ENCODE data around the gene STX18. TPM values are rescaled to one million over a fixed set of nuclear protein-coding genes. Genes with fewer than 3 reads are reported as not detected.

STX18 gene
- total RNA-seq, 1 donor from 2014 or later = 41.7 TPM

DNA sequence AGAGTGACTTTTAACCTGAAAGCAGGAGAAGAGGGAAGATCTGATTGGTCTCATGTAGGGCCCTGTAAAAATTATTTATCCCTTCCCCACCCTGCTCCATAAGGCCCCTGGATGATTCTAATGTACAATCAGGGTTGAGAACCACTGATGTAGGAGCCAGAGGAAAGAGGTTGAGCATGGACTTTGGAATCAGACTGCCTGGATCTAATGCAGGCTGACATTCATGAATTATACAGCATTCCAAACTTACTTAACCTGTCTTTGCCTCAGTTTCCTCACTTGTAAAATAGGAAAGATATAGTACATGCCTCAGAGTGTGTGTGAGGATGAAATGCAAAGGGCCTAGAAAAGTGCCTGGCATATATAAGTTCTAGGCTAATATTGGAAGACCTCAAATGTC is 47.0 kb downstream of the STX18 start:
- TF ChIP-seq, protein P1, sequence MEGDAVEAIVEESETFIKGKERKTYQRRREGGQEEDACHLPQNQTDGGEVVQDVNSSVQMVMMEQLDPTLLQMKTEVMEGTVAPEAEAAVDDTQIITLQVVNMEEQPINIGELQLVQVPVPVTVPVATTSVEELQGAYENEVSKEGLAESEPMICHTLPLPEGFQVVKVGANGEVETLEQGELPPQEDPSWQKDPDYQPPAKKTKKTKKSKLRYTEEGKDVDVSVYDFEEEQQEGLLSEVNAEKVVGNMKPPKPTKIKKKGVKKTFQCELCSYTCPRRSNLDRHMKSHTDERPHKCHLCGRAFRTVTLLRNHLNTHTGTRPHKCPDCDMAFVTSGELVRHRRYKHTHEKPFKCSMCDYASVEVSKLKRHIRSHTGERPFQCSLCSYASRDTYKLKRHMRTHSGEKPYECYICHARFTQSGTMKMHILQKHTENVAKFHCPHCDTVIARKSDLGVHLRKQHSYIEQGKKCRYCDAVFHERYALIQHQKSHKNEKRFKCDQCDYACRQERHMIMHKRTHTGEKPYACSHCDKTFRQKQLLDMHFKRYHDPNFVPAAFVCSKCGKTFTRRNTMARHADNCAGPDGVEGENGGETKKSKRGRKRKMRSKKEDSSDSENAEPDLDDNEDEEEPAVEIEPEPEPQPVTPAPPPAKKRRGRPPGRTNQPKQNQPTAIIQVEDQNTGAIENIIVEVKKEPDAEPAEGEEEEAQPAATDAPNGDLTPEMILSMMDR (IDR thresholded peaks at IDR 0.05; ENCODE audit: unreplicated experiment) = no peak
- Mint-ChIP-seq H3K36me3 (no peaks in the 10 kb centered on the region), H3K4me1 (peaks cover 26% of the 10 kb centered on the region), H3K4me3 (no peak overlapping the region), H3K9me3 (no peaks in the 10 kb centered on the region), H3K27me3 (ENCODE audit: low read depth) (no peaks in the 10 kb centered on the region), H3K27ac (no peak overlapping the region)
- DNase-seq (ENCODE audit: low spot score in 2 of 2, unreplicated experiment in 2 of 2) = no peak

DNA sequence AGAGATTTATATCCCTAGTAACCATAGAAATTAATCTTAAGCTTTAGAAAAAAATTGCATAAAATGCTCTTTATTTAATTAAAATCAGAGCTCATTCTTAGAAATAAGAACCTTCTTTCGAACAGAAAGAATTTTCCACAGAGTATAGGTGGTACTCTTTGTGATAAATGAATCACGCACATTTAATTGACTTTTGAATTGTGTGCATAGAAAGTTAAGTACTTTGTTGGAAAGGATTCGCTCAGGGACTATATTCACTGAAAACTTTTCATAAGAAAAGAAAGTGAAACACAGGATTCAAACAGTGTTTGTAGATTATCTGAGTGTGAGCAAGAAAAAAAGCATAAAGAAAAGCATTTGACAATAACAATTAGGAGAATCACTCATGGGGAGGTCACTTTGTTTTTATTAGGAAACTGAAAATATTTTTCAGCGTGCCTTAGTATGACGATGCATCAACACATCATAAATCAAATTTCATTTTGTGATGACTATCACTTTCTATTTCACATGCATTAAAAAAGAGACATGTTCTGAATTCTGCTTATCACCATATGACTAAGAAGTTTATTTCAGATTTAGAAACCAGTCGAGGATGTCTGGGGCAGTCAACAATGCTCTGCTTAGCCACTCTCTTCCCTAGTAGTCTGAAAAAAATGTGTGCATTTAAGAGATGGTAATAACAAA is 49.5 kb downstream of the STX18 start:
- Mint-ChIP-seq H3K9me3 (no peaks in the 10 kb centered on the region), H3K4me1 (peaks cover 23% of the 10 kb centered on the region), H3K27ac (peak overlapping the region; percentile 79), H3K4me3 (peak overlapping the region; percentile 25), H3K27me3 (ENCODE audit: low read depth) (no peaks in the 10 kb centered on the region), H3K36me3 (no peaks in the 10 kb centered on the region)
- TF ChIP-seq, protein P1 (IDR thresholded peaks at IDR 0.05; ENCODE audit: unreplicated experiment) = no peak
- DNase-seq (ENCODE audit: low spot score in 2 of 2, unreplicated experiment in 2 of 2) = no peak

DNA sequence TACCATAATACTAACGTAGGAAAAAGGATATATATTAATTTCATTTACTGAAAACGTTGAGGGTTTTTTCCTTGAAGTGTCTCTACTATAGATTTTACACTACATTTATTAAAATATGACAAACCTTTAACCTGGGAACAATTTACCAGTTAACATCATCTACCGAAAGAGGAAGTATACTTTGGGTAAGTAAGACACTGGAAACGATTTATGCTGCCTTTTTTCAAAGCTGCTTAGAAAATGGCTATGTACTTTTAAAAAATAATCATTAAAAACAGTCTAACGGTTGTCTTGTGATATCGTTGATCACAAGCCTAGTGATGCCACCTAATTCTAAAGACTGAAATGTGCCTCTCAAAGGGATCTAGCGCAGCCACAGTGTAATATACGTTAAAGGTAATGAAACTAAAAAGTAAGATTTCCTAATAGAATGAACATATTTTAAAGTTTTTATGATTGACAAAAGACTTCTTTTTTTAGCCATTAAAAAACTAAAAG is 50.4 kb downstream of the STX18 start:
- no peak for DNase-seq (ENCODE audit: low spot score in 2 of 2, unreplicated experiment in 2 of 2)
- H3K9me3 Mint-ChIP-seq = no peaks in the 10 kb centered on the region
- H3K27ac Mint-ChIP-seq = no peak overlapping the region
- H3K27me3 Mint-ChIP-seq (ENCODE audit: low read depth) = no peaks in the 10 kb centered on the region
- peaks cover 23% of the 10 kb centered on the region for H3K4me1 Mint-ChIP-seq
- TF ChIP-seq, protein P1 (IDR thresholded peaks at IDR 0.05; ENCODE audit: unreplicated experiment) = no peak
- no peak overlapping the region for H3K4me3 Mint-ChIP-seq
- H3K36me3 Mint-ChIP-seq = no peaks in the 10 kb centered on the region

DNA sequence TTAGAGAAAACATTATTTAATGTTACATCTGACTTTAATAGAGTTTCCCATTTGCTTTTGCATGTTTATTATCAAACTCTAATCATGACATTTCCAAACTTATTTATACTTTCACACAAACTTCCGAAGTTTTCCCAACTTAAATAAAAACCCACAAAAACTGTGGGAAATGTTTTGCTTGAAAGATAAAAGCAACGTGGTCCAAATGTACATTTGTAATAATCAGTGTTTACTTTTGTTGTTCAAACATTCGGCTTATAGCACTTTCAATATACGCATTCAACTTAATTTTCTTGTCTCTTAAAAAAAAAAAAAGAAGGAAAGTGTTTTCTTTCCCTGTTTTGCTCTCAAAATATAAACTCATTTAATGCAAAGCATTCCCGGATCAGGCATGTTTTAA is 51.0 kb downstream of the STX18 start:
- Mint-ChIP-seq H3K27ac (peak overlapping the region; percentile 36), H3K36me3 (no peaks in the 10 kb centered on the region), H3K4me1 (peaks cover 23% of the 10 kb centered on the region), H3K4me3 (no peak overlapping the region), H3K9me3 (no peaks in the 10 kb centered on the region), H3K27me3 (ENCODE audit: low read depth) (no peaks in the 10 kb centered on the region)
- DNase-seq (ENCODE audit: low spot score in 2 of 2, unreplicated experiment in 2 of 2) = no peak
- TF ChIP-seq, protein P1 (IDR thresholded peaks at IDR 0.05; ENCODE audit: unreplicated experiment) = no peak

DNA sequence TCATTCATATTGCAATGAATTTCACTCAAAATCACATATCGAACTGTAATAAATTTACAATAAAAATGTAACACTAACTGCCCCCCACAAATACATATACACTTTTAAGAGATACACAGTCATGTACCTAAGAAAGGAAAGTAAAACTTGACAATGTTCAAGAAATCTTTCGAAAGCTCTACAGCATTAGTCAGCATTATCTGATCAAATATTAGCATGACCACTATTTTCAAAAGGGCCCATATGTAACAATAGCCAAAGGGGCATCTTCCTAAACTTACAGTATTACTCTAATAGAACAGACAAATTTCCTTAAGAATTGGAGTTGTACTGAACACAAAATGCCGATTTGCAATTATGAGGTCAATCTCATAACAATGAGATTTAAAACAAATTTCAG is 51.8 kb downstream of the STX18 start:
- no peaks in the 10 kb centered on the region for H3K9me3 Mint-ChIP-seq
- H3K27me3 Mint-ChIP-seq (ENCODE audit: low read depth) = no peaks in the 10 kb centered on the region
- DNase-seq (ENCODE audit: low spot score in 2 of 2, unreplicated experiment in 2 of 2) = no peak
- TF ChIP-seq, protein P1 (IDR thresholded peaks at IDR 0.05; ENCODE audit: unreplicated experiment) = no peak
- H3K27ac Mint-ChIP-seq = no peak overlapping the region
- peaks cover 25% of the 10 kb centered on the region for H3K4me1 Mint-ChIP-seq
- no peaks in the 10 kb centered on the region for H3K36me3 Mint-ChIP-seq
- H3K4me3 Mint-ChIP-seq = no peak overlapping the region

Data from mesothelial cell of epicardium (in vitro differentiated cells).